ENCODE measurements around the gene ANKRD34A.

Gene ANKRD34A

DNA sequence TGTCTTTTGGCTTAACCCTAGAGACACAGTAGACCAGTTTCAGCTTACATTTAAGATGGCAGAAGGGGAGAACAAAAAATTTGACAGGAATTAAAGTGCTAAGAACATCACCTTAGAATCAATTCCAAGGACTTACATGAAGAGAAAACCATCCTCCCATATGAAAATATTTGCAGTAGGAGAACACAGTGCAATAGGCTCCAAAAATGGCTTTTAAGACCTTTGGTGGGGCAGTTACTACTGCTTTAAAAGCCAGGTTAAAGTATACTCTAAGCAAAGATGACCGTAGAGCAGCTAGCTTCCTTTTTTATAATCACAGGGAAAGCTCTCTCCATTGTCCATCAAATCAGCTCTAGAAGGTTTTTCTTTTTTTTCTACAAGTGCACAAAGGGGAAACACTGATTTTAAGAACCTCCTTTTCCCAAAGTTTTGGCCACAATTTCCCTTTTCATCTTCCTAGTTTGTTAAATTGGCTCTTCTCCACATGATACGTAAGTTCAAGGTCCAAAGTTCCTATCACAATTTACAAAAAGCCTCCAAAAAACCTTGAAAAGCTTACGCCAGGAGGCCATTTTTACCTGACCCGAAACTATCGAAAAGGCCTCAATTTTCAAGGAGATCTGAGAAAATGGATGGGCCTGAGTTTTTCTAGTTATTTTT lies 28.7 kb upstream of the ANKRD34A start:
- Histone ChIP-seq H3K79me1 (replicated peaks; ENCODE audit: low read length, poor library complexity, severe bottlenecking) (no peaks in the 10 kb centered on the region), H3K14ac (ENCODE audit: low read length in 2 of 2) (no peak overlapping the region), H3K9ac (ENCODE audit: low read length) (peak overlapping the region; percentile 93), H3K4me3 (ENCODE audit: insufficient read depth in 1 of 2, low read depth in 1 of 2, low read length in 2 of 2) (peak overlapping the region in 1 of 2 experiments; percentile 98), H4K91ac (ENCODE audit: low read length) (no peak overlapping the region), H2AK5ac (ENCODE audit: low read length, severe bottlenecking) (no peak overlapping the region), H3K4ac (ENCODE audit: low read depth in 1 of 2, low read length in 2 of 2) (no peak overlapping the region), H3K18ac (ENCODE audit: low read depth in 1 of 2, low read length in 2 of 2) (no peak overlapping the region), H3K4me1 (ENCODE audit: control insufficient read depth, insufficient read depth, low read depth, low read length) (peaks cover 12% of the 10 kb centered on the region), H2BK15ac (ENCODE audit: low read depth, poor library complexity, severe bottlenecking) (no peak overlapping the region), H2BK5ac (ENCODE audit: low read depth, low read length, poor library complexity, severe bottlenecking) (no peak overlapping the region), H3K27ac (ENCODE audit: low read length, poor library complexity, severe bottlenecking) (no peak overlapping the region), H3K9me3 (ENCODE audit: control insufficient read depth, low read length) (no peaks in the 10 kb centered on the region), H3K4me2 (ENCODE audit: low read length, poor library complexity, severe bottlenecking) (peak overlapping the region; percentile 24), H2BK12ac (ENCODE audit: low read length in 2 of 2) (no peak overlapping the region), H3K27me3 (ENCODE audit: control insufficient read depth in 1 of 2, insufficient read depth in 1 of 2, low read length in 2 of 2) (no peaks in the 10 kb centered on the region), H2AFZ (ENCODE audit: low read depth, low read length) (no peak overlapping the region), H4K8ac (ENCODE audit: low read length) (no peak overlapping the region), H3K23ac (ENCODE audit: low read length in 2 of 2) (no peak overlapping the region), H3K36me3 (ENCODE audit: control insufficient read depth in 1 of 2, insufficient read depth in 2 of 2, low read depth in 1 of 2, low read length in 2 of 2) (peaks cover 12 to 38% of the 10 kb centered on the region in 2 experiments), H2BK120ac (ENCODE audit: low read depth, low read length) (no peak overlapping the region)
- no peak for DNase-seq
- WGBS, result 98% methylated on average over 2 of the region's 5 CpGs

DNA sequence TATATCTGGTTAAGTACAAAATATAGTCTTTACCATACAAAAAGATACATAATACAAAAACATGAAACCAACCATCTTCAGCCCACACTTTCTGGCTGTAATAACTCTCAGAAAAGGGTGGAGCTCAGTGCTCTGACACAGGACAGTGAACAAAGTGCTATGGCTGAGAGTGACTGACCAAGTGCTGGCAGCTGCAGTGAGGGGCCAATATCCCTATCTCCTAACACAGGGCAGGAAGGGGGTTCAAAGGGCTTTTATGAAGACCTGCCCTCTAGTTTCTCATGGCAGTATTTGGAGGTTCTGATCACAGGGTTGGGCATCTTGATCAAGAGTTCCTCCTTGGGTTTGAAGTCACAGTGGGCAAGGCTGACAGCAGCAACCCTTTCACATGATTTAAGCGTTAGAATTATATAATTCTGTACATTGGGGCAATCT lies 28.1 kb upstream of the ANKRD34A start:
- H2AK5ac ChIP-seq (ENCODE audit: low read length, severe bottlenecking), result no peak overlapping the region
- H2BK5ac ChIP-seq (ENCODE audit: low read depth, low read length, poor library complexity, severe bottlenecking), result no peak overlapping the region
- no peak overlapping the region for H2BK120ac ChIP-seq (ENCODE audit: low read depth, low read length)
- no peaks in the 10 kb centered on the region for H3K27me3 ChIP-seq (ENCODE audit: control insufficient read depth in 1 of 2, insufficient read depth in 1 of 2, low read length in 2 of 2)
- peak overlapping the region; percentile 9 for H3K27ac ChIP-seq (ENCODE audit: low read length, poor library complexity, severe bottlenecking)
- H3K18ac ChIP-seq (ENCODE audit: low read depth in 1 of 2, low read length in 2 of 2), result no peak overlapping the region
- peak overlapping the region; percentile 57 for H3K4me2 ChIP-seq (ENCODE audit: low read length, poor library complexity, severe bottlenecking)
- H2BK12ac ChIP-seq (ENCODE audit: low read length in 2 of 2), result no peak overlapping the region
- H4K8ac ChIP-seq (ENCODE audit: low read length), result no peak overlapping the region
- H2BK15ac ChIP-seq (ENCODE audit: low read depth, poor library complexity, severe bottlenecking), result no peak overlapping the region
- no peak overlapping the region for H3K4ac ChIP-seq (ENCODE audit: low read depth in 1 of 2, low read length in 2 of 2)
- no peak overlapping the region for H3K14ac ChIP-seq (ENCODE audit: low read length in 2 of 2)
- DNase-seq, result no peak
- peak overlapping the region; percentile 93 for H3K9ac ChIP-seq (ENCODE audit: low read length)
- no peak overlapping the region for H2AFZ ChIP-seq (ENCODE audit: low read depth, low read length)
- peaks cover 12% of the 10 kb centered on the region for H3K4me1 ChIP-seq (ENCODE audit: control insufficient read depth, insufficient read depth, low read depth, low read length)
- H3K79me1 ChIP-seq (replicated peaks; ENCODE audit: low read length, poor library complexity, severe bottlenecking), result no peaks in the 10 kb centered on the region
- no peaks in the 10 kb centered on the region for H3K9me3 ChIP-seq (ENCODE audit: control insufficient read depth, low read length)
- WGBS, result no CpG with 5 or more reads among the region's 1 CpG
- H3K36me3 ChIP-seq (ENCODE audit: control insufficient read depth in 1 of 2, insufficient read depth in 2 of 2, low read depth in 1 of 2, low read length in 2 of 2), result peaks cover 12 to 38% of the 10 kb centered on the region in 2 experiments
- peak overlapping the region in 1 of 2 experiments; percentile 98 for H3K4me3 ChIP-seq (ENCODE audit: insufficient read depth in 1 of 2, low read depth in 1 of 2, low read length in 2 of 2)
- no peak overlapping the region for H4K91ac ChIP-seq (ENCODE audit: low read length)
- no peak overlapping the region for H3K23ac ChIP-seq (ENCODE audit: low read length in 2 of 2)

DNA sequence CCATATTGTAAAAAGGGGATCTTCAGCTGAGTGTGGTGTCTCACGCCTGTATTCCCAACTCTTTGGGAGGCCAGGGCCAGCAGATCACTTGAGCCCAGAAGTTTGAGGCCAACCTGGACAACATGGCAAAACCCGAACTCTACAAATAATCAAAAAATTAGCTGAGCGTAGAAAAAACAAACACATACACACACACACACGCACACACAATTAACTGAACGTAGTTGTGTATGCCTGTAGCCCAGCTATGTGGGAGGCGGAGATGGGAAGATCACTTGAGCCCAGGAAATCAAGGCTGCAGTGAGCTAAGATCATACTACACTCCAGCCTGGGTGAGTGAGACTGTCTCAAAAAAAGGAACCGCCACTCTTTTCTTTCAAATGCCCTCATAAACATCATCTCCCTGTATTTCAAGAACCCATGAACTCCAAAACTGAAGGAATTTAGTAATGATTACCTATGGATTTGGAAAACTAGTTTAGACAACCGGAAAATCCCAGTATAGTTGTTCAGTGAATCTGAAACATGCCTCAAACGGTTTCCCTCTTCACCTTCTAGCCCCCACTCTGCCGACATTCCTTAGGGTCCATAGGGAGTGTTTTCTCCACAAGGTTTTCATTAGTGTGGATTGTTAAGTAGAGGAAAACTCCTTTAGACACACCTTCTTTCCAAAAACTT lies 27.5 kb upstream of the ANKRD34A start:
- no peak overlapping the region for H2BK12ac ChIP-seq (ENCODE audit: low read length in 2 of 2)
- peaks cover 8% of the 10 kb centered on the region for H3K4me1 ChIP-seq (ENCODE audit: control insufficient read depth, insufficient read depth, low read depth, low read length)
- no peak overlapping the region for H3K27ac ChIP-seq (ENCODE audit: low read length, poor library complexity, severe bottlenecking)
- no peak overlapping the region for H4K8ac ChIP-seq (ENCODE audit: low read length)
- H3K79me1 ChIP-seq (replicated peaks; ENCODE audit: low read length, poor library complexity, severe bottlenecking), result no peaks in the 10 kb centered on the region
- H3K27me3 ChIP-seq (ENCODE audit: control insufficient read depth in 1 of 2, insufficient read depth in 1 of 2, low read length in 2 of 2), result no peaks in the 10 kb centered on the region
- H3K4me2 ChIP-seq (ENCODE audit: low read length, poor library complexity, severe bottlenecking), result no peak overlapping the region
- H3K23ac ChIP-seq (ENCODE audit: low read length in 2 of 2), result no peak overlapping the region
- H3K18ac ChIP-seq (ENCODE audit: low read depth in 1 of 2, low read length in 2 of 2), result no peak overlapping the region
- peak overlapping the region in 1 of 2 experiments; percentile 98 for H3K4me3 ChIP-seq (ENCODE audit: insufficient read depth in 1 of 2, low read depth in 1 of 2, low read length in 2 of 2)
- H3K36me3 ChIP-seq (ENCODE audit: control insufficient read depth in 1 of 2, insufficient read depth in 2 of 2, low read depth in 1 of 2, low read length in 2 of 2), result peaks cover 12 to 38% of the 10 kb centered on the region in 2 experiments
- 90% methylated on average over 6 of the region's 10 CpGs for WGBS
- peak overlapping the region; percentile 93 for H3K9ac ChIP-seq (ENCODE audit: low read length)
- H4K91ac ChIP-seq (ENCODE audit: low read length), result no peak overlapping the region
- no peak overlapping the region for H3K14ac ChIP-seq (ENCODE audit: low read length in 2 of 2)
- H2BK5ac ChIP-seq (ENCODE audit: low read depth, low read length, poor library complexity, severe bottlenecking), result no peak overlapping the region
- H2BK15ac ChIP-seq (ENCODE audit: low read depth, poor library complexity, severe bottlenecking), result no peak overlapping the region
- H3K9me3 ChIP-seq (ENCODE audit: control insufficient read depth, low read length), result no peaks in the 10 kb centered on the region
- H3K4ac ChIP-seq (ENCODE audit: low read depth in 1 of 2, low read length in 2 of 2), result no peak overlapping the region
- H2AFZ ChIP-seq (ENCODE audit: low read depth, low read length), result no peak overlapping the region
- no peak overlapping the region for H2BK120ac ChIP-seq (ENCODE audit: low read depth, low read length)
- no peak for DNase-seq
- H2AK5ac ChIP-seq (ENCODE audit: low read length, severe bottlenecking), result no peak overlapping the region

GRCh38 chr1:145990249-145990855 lies 26.0 kb upstream of the ANKRD34A start:
- Histone ChIP-seq H2BK5ac (ENCODE audit: low read depth, low read length, poor library complexity, severe bottlenecking) (no peak overlapping the region), H3K27me3 (ENCODE audit: control insufficient read depth in 1 of 2, insufficient read depth in 1 of 2, low read length in 2 of 2) (no peaks in the 10 kb centered on the region), H3K79me1 (replicated peaks; ENCODE audit: low read length, poor library complexity, severe bottlenecking) (no peaks in the 10 kb centered on the region), H2BK120ac (ENCODE audit: low read depth, low read length) (no peak overlapping the region), H4K8ac (ENCODE audit: low read length) (no peak overlapping the region), H3K27ac (ENCODE audit: low read length, poor library complexity, severe bottlenecking) (no peak overlapping the region), H4K91ac (ENCODE audit: low read length) (no peak overlapping the region), H2AFZ (ENCODE audit: low read depth, low read length) (no peak overlapping the region), H3K23ac (ENCODE audit: low read length in 2 of 2) (no peak overlapping the region), H2AK5ac (ENCODE audit: low read length, severe bottlenecking) (no peak overlapping the region), H3K4me3 (ENCODE audit: insufficient read depth in 1 of 2, low read depth in 1 of 2, low read length in 2 of 2) (no peak overlapping the region), H3K9ac (ENCODE audit: low read length) (no peak overlapping the region), H3K14ac (ENCODE audit: low read length in 2 of 2) (no peak overlapping the region), H2BK15ac (ENCODE audit: low read depth, poor library complexity, severe bottlenecking) (no peak overlapping the region), H3K4me2 (ENCODE audit: low read length, poor library complexity, severe bottlenecking) (no peak overlapping the region), H3K4me1 (ENCODE audit: control insufficient read depth, insufficient read depth, low read depth, low read length) (peaks cover 8% of the 10 kb centered on the region), H3K36me3 (ENCODE audit: control insufficient read depth in 1 of 2, insufficient read depth in 2 of 2, low read depth in 1 of 2, low read length in 2 of 2) (peaks cover 12 to 38% of the 10 kb centered on the region in 2 experiments), H3K18ac (ENCODE audit: low read depth in 1 of 2, low read length in 2 of 2) (no peak overlapping the region), H2BK12ac (ENCODE audit: low read length in 2 of 2) (no peak overlapping the region), H3K4ac (ENCODE audit: low read depth in 1 of 2, low read length in 2 of 2) (no peak overlapping the region), H3K9me3 (ENCODE audit: control insufficient read depth, low read length) (no peaks in the 10 kb centered on the region)
- whole genome bisulfite sequencing, result 98% methylated on average over 6 of the region's 7 CpGs
- DNase-seq, result no peak
